GM23338 (cell line): ENCODE results near the gene MLC1.

Experiments used
- CREB1 ChIP-seq: fragments of 250-450 bp; sonication (Bioruptor Pico); IDR thresholded peaks from 2 replicates; pipeline ENCODE4 v1.5.0; 2020; ENCODE audit warnings: low read depth, mild to moderate bottlenecking, moderate library complexity
- CTCF ChIP-seq, 2 experiments: fragments of 200-600 bp in 1 of 2; sonication (generic) in 1 of 2; conservative IDR thresholded peaks; 2 replicates each; pipeline versions ENCODE4 v1.5.1 to v1.6.1; 2016 to 2017; ENCODE audit warnings: antibody characterized with exemption in 2 of 2, low read depth in 2 of 2, mild to moderate bottlenecking in 2 of 2, moderate library complexity in 1 of 2
- EZH2 ChIP-seq: fragments of 200-600 bp; sonication (generic); IDR thresholded peaks from one replicate; pipeline ENCODE4 v1.8.0; 2017; ENCODE audit warnings: antibody characterized with exemption, mild to moderate bottlenecking, low read depth; ENCODE audit not compliant: unreplicated experiment
- EZH2phosphoT487 ChIP-seq: fragments of 200-600 bp; sonication (generic); IDR thresholded peaks from one replicate; pipeline ENCODE4 v1.8.1; 2018; ENCODE audit warnings: antibody characterized with exemption; ENCODE audit not compliant: unreplicated experiment
- JUNB ChIP-seq: IDR thresholded peaks from one replicate; pipeline ENCODE4 v1.6.1; 2016; ENCODE audit warnings: antibody characterized with exemption; ENCODE audit not compliant: unreplicated experiment
- POLR2AphosphoS5 ChIP-seq: IDR thresholded peaks from 2 replicates; pipeline ENCODE4 v1.6.1; 2016; ENCODE audit warnings: antibody characterized with exemption, low read depth
- ZNF114 ChIP-seq: fragments of 250-450 bp; sonication (Bioruptor Pico); IDR thresholded peaks from 2 replicates; pipeline ENCODE4 v1.5.0; 2020; ENCODE audit warnings: mild to moderate bottlenecking, moderate library complexity
- ZNF331 ChIP-seq: fragments of 250-450 bp; sonication (Bioruptor Pico); IDR thresholded peaks from 2 replicates; pipeline ENCODE4 v1.5.0; 2020; ENCODE audit warnings: low read depth, mild to moderate bottlenecking, moderate library complexity
- TF ChIP-seq, protein P1 (sequence below): IDR thresholded peaks from one replicate; pipeline ENCODE4 v1.6.1; 2018; ENCODE audit warnings: antibody characterized with exemption; ENCODE audit not compliant: unreplicated experiment
- TF ChIP-seq, protein P2 (sequence below): IDR thresholded peaks from 2 replicates; pipeline ENCODE4 v1.6.1; 2016; ENCODE audit warnings: antibody characterized with exemption
- TF ChIP-seq, protein P3 (sequence below): fragments of 250-450 bp; sonication (Bioruptor Pico); IDR thresholded peaks from 2 replicates; pipeline ENCODE4 v1.5.0; 2020; ENCODE audit warnings: mild to moderate bottlenecking, moderate library complexity

- no peak for TF ChIP-seq EZH2
- TF ChIP-seq EZH2phosphoT487: no peak
- TF ChIP-seq CTCF (conservative IDR thresholded peaks at IDR 0.05; ENCODE audit: low read depth in 2 of 2): no peak
- TF ChIP-seq POLR2AphosphoS5: no peak
- TF ChIP-seq, protein P1, sequence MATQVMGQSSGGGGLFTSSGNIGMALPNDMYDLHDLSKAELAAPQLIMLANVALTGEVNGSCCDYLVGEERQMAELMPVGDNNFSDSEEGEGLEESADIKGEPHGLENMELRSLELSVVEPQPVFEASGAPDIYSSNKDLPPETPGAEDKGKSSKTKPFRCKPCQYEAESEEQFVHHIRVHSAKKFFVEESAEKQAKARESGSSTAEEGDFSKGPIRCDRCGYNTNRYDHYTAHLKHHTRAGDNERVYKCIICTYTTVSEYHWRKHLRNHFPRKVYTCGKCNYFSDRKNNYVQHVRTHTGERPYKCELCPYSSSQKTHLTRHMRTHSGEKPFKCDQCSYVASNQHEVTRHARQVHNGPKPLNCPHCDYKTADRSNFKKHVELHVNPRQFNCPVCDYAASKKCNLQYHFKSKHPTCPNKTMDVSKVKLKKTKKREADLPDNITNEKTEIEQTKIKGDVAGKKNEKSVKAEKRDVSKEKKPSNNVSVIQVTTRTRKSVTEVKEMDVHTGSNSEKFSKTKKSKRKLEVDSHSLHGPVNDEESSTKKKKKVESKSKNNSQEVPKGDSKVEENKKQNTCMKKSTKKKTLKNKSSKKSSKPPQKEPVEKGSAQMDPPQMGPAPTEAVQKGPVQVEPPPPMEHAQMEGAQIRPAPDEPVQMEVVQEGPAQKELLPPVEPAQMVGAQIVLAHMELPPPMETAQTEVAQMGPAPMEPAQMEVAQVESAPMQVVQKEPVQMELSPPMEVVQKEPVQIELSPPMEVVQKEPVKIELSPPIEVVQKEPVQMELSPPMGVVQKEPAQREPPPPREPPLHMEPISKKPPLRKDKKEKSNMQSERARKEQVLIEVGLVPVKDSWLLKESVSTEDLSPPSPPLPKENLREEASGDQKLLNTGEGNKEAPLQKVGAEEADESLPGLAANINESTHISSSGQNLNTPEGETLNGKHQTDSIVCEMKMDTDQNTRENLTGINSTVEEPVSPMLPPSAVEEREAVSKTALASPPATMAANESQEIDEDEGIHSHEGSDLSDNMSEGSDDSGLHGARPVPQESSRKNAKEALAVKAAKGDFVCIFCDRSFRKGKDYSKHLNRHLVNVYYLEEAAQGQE: no peak
- no peak for TF ChIP-seq ZNF331 (CRISPR knock-in tag)
- TF ChIP-seq CREB1 (CRISPR knock-in tag): no peak
- TF ChIP-seq, protein P2, sequence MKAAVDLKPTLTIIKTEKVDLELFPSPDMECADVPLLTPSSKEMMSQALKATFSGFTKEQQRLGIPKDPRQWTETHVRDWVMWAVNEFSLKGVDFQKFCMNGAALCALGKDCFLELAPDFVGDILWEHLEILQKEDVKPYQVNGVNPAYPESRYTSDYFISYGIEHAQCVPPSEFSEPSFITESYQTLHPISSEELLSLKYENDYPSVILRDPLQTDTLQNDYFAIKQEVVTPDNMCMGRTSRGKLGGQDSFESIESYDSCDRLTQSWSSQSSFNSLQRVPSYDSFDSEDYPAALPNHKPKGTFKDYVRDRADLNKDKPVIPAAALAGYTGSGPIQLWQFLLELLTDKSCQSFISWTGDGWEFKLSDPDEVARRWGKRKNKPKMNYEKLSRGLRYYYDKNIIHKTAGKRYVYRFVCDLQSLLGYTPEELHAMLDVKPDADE: no peak
- TF ChIP-seq, protein P3, sequence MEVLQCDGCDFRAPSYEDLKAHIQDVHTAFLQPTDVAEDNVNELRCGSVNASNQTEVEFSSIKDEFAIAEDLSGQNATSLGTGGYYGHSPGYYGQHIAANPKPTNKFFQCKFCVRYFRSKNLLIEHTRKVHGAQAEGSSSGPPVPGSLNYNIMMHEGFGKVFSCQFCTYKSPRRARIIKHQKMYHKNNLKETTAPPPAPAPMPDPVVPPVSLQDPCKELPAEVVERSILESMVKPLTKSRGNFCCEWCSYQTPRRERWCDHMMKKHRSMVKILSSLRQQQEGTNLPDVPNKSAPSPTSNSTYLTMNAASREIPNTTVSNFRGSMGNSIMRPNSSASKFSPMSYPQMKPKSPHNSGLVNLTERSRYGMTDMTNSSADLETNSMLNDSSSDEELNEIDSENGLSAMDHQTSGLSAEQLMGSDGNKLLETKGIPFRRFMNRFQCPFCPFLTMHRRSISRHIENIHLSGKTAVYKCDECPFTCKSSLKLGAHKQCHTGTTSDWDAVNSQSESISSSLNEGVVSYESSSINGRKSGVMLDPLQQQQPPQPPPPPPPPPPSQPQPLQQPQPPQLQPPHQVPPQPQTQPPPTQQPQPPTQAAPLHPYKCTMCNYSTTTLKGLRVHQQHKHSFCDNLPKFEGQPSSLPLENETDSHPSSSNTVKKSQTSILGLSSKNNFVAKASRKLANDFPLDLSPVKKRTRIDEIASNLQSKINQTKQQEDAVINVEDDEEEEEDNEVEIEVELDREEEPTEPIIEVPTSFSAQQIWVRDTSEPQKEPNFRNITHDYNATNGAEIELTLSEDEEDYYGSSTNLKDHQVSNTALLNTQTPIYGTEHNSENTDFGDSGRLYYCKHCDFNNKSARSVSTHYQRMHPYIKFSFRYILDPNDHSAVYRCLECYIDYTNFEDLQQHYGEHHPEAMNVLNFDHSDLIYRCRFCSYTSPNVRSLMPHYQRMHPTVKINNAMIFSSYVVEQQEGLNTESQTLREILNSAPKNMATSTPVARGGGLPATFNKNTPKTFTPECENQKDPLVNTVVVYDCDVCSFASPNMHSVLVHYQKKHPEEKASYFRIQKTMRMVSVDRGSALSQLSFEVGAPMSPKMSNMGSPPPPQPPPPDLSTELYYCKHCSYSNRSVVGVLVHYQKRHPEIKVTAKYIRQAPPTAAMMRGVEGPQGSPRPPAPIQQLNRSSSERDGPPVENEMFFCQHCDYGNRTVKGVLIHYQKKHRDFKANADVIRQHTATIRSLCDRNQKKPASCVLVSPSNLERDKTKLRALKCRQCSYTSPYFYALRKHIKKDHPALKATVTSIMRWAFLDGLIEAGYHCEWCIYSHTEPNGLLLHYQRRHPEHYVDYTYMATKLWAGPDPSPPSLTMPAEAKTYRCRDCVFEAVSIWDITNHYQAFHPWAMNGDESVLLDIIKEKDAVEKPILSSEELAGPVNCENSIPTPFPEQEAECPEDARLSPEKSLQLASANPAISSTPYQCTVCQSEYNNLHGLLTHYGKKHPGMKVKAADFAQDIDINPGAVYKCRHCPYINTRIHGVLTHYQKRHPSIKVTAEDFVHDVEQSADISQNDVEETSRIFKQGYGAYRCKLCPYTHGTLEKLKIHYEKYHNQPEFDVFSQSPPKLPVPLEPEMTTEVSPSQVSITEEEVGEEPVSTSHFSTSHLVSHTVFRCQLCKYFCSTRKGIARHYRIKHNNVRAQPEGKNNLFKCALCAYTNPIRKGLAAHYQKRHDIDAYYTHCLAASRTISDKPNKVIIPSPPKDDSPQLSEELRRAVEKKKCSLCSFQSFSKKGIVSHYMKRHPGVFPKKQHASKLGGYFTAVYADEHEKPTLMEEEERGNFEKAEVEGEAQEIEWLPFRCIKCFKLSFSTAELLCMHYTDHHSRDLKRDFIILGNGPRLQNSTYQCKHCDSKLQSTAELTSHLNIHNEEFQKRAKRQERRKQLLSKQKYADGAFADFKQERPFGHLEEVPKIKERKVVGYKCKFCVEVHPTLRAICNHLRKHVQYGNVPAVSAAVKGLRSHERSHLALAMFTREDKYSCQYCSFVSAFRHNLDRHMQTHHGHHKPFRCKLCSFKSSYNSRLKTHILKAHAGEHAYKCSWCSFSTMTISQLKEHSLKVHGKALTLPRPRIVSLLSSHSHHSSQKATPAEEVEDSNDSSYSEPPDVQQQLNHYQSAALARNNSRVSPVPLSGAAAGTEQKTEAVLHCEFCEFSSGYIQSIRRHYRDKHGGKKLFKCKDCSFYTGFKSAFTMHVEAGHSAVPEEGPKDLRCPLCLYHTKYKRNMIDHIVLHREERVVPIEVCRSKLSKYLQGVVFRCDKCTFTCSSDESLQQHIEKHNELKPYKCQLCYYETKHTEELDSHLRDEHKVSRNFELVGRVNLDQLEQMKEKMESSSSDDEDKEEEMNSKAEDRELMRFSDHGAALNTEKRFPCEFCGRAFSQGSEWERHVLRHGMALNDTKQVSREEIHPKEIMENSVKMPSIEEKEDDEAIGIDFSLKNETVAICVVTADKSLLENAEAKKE (CRISPR knock-in tag): no peak
- no peak for TF ChIP-seq JUNB
- TF ChIP-seq ZNF114 (CRISPR knock-in tag): no peak
These were observed 66.5 kb downstream of the MLC1 start for GRCh38 chr22:50018608-50019285.
